Body of pancreas (tissue), 4 donors: ENCODE measurements around the gene BTBD9.

Source experiments
- CTCF ChIP-seq, 7 experiments: fragments of 450-650 bp in 4 of 7; fragments of 200-600 bp in 3 of 7; sonication (generic) in 3 of 7; IDR thresholded peaks; one replicate each; pipeline ENCODE4 v1.5.1; 2016 to 2019; ENCODE audit warnings: antibody characterized with exemption in 7 of 7
- POLR2A ChIP-seq, 3 donors: fragments of 450-650 bp; IDR thresholded peaks; one replicate each; pipeline ENCODE4 v1.6.1; 2016; ENCODE audit warnings: antibody characterized with exemption in 3 of 3, mild to moderate bottlenecking in 2 of 3

- no peak for TF ChIP-seq CTCF (IDR thresholded peaks at IDR 0.05)
- TF ChIP-seq POLR2A (IDR thresholded peaks at IDR 0.05): no peak
Measured at GRCh38 chr6:38400101-38400500, 239.6 kb downstream of the BTBD9 start.
